Endodermal cell (in vitro differentiated cells): ENCODE results near the gene CRYZ. TPM values are rescaled to one million over a fixed set of nuclear protein-coding genes. Genes with fewer than 3 reads are reported as not detected.

Source experiments
- DNase-seq: peaks from one replicate; pipeline ENCODE4 v3.0.0-alpha.2; 2017
- H3K27ac ChIP-seq: 2 replicates; pipeline ENCODE4 v1.5.1; 2013; ENCODE audit warnings: mild to moderate bottlenecking, low read depth, low read length, moderate library complexity
- H3K27me3 ChIP-seq: 2 replicates; pipeline ENCODE4 v1.6.1; 2013; ENCODE audit warnings: mild to moderate bottlenecking, low read length, moderate library complexity; ENCODE audit not compliant: insufficient read depth, control insufficient read depth, poor library complexity, severe bottlenecking
- H3K36me3 ChIP-seq: 2 replicates; pipeline ENCODE4 v1.7.0; 2013; ENCODE audit warnings: mild to moderate bottlenecking, low read length, moderate library complexity; ENCODE audit not compliant: control insufficient read depth, insufficient read depth
- H3K4me1 ChIP-seq: one replicate; pipeline ENCODE4 v1.7.0; 2013; ENCODE audit warnings: low read length; ENCODE audit not compliant: control insufficient read depth, insufficient read depth
- H3K4me3 ChIP-seq: 2 replicates; pipeline ENCODE4 v1.5.1; 2013; ENCODE audit warnings: mild to moderate bottlenecking, low read length, moderate library complexity
- H3K9ac ChIP-seq: 2 replicates; pipeline ENCODE4 v1.6.1; 2013; ENCODE audit warnings: mild to moderate bottlenecking, low read length, moderate library complexity; ENCODE audit not compliant: poor library complexity, severe bottlenecking; ENCODE audit errors: extremely low read depth
- H3K9me3 ChIP-seq: 2 replicates; pipeline ENCODE4 v1.6.1; 2013; ENCODE audit warnings: mild to moderate bottlenecking, low read length, moderate library complexity; ENCODE audit not compliant: control insufficient read depth
- H3K27ac Mint-ChIP-seq: 2 replicates; pipeline ENCODE4 v1.8.0; 2020; ENCODE audit warnings: mixed read lengths
- H3K27me3 Mint-ChIP-seq: 2 replicates; pipeline ENCODE4 v1.8.0; 2021; ENCODE audit warnings: mild to moderate bottlenecking, mixed read lengths; ENCODE audit not compliant: insufficient read depth
- H3K36me3 Mint-ChIP-seq: 2 replicates; pipeline ENCODE4 v1.8.0; 2020; ENCODE audit warnings: low read depth, mixed read lengths
- H3K4me1 Mint-ChIP-seq: 2 replicates; pipeline ENCODE4 v1.8.0; 2020; ENCODE audit warnings: mixed read lengths
- H3K4me3 Mint-ChIP-seq: 2 replicates; pipeline ENCODE4 v1.8.0; 2020; ENCODE audit warnings: mild to moderate bottlenecking, moderate library complexity, mixed read lengths
- H3K9me3 Mint-ChIP-seq: 2 replicates; pipeline ENCODE4 v1.8.0; 2020; ENCODE audit warnings: mild to moderate bottlenecking, mixed read lengths
- CTCF ChIP-seq: fragments of 200-600 bp; sonication (generic); conservative IDR thresholded peaks from 2 replicates; pipeline ENCODE4 v1.5.0; 2021; ENCODE audit warnings: antibody characterized with exemption, mild to moderate bottlenecking
- WGBS, 2 experiments: methylation state at CpG; one replicate each; pipeline versions ENCODE4 v1.1.5 to v1.1.7; 2013; ENCODE audit warnings: missing lambda C conversion rate in 2 of 2, mixed read lengths in 1 of 2; ENCODE audit not compliant: insufficient coverage in 1 of 2, insufficient read length in 1 of 2; 5-methylcytosine and 5-hydroxymethylcytosine counted together
- total RNA-seq, 2 donors: library from RNA; stranded (reverse); fragmentation: NEBNext Ultra II Directional in 1 of 2; extraction: Animal tissue kit (Norgen Biotek cat#: 25700) in 1 of 2; gene quantifications; 2 replicates in 1 of 2; 3 replicates in 1 of 2; pipeline ENCODE4 v1.2.1, GENCODE V29; 2021

Gene CRYZ
- total RNA-seq, 2 donors from 2014 or later = 17.4 to 30.6 TPM

- DNase-seq = no peak
- H3K4me1 Mint-ChIP-seq = no peaks in the 10 kb centered on the region
- H3K27ac Mint-ChIP-seq = no peak overlapping the region
- Histone ChIP-seq H3K36me3 (peaks cover 8% of the 10 kb centered on the region), H3K4me1 (no peaks in the 10 kb centered on the region), H3K9me3 (no peaks in the 10 kb centered on the region), H3K27ac (no peak overlapping the region), H3K4me3 (no peak overlapping the region), H3K27me3 (no peaks in the 10 kb centered on the region), H3K9ac (no peak overlapping the region)
- no peaks in the 10 kb centered on the region for H3K36me3 Mint-ChIP-seq
- H3K4me3 Mint-ChIP-seq = no peak overlapping the region
- H3K27me3 Mint-ChIP-seq = no peaks in the 10 kb centered on the region
- H3K9me3 Mint-ChIP-seq = no peaks in the 10 kb centered on the region
- no peak for TF ChIP-seq CTCF
These were observed 33.5 kb downstream of the CRYZ start for GRCh38 chr1:74699331-74699730.

DNA sequence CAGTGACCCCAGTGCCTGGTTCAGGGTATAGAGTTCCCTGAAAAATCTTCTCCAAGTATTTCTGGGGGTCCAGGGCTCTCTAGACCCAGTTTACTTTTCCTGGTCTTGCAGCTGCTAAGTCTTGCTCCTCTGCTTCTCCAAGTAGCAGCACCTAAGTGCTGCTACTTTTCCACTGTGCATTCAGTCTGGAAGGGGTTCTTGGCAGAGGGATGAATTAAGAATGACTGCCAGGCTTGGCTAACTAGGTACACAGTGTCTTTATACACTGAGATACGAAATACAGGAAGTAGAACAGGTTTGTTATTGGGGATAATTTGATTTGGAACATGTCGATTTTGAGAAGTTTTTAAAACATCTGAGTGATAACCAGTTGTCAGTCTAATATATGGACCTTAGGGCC lies 35.0 kb downstream of the CRYZ start:
- Histone ChIP-seq H3K27me3 (no peaks in the 10 kb centered on the region), H3K36me3 (no peaks in the 10 kb centered on the region), H3K9me3 (no peaks in the 10 kb centered on the region), H3K4me3 (no peak overlapping the region), H3K27ac (no peak overlapping the region), H3K4me1 (no peaks in the 10 kb centered on the region), H3K9ac (no peak overlapping the region)
- Mint-ChIP-seq H3K27ac (no peak overlapping the region), H3K27me3 (no peaks in the 10 kb centered on the region), H3K4me1 (no peaks in the 10 kb centered on the region), H3K9me3 (no peaks in the 10 kb centered on the region), H3K36me3 (no peaks in the 10 kb centered on the region), H3K4me3 (no peak overlapping the region)
- no peak for TF ChIP-seq CTCF
- WGBS, 2 experiments = 89 to 94% methylated on average over 2 of the region's 2 CpGs
- DNase-seq = no peak

- Histone ChIP-seq H3K9ac (no peak overlapping the region), H3K27ac (no peak overlapping the region), H3K4me3 (no peak overlapping the region), H3K4me1 (no peaks in the 10 kb centered on the region), H3K9me3 (no peaks in the 10 kb centered on the region), H3K36me3 (no peaks in the 10 kb centered on the region), H3K27me3 (no peaks in the 10 kb centered on the region)
- H3K36me3 Mint-ChIP-seq = no peaks in the 10 kb centered on the region
- no peak for DNase-seq
- H3K4me1 Mint-ChIP-seq = peaks cover 8% of the 10 kb centered on the region
- no peaks in the 10 kb centered on the region for H3K9me3 Mint-ChIP-seq
- no peak overlapping the region for H3K4me3 Mint-ChIP-seq
- H3K27me3 Mint-ChIP-seq = no peaks in the 10 kb centered on the region
- WGBS, 2 experiments = 76 to 90% methylated on average over 2 of the region's 2 CpGs
- TF ChIP-seq CTCF = no peak
- H3K27ac Mint-ChIP-seq = no peak overlapping the region
These were observed 39.4 kb downstream of the CRYZ start for GRCh38 chr1:74693473-74693872.
